Endothelial cell of umbilical vein (primary cell): ENCODE data around the gene DIS3L2. TPM values are rescaled to one million over a fixed set of nuclear protein-coding genes. Genes with fewer than 3 reads are reported as not detected.

Experiments
- BruUV-seq: library from RNA; stranded (reverse); fragments of 400-500 nt; replicated peaks from 2 replicates; lab custom pipeline; 2021; lab: Mats Ljungman, UMichigan
- CTCF ChIA-PET: fragments of 300-600, 350-600 bp; sonication (Branson Sonifier 250); formaldehyde crosslinking; loops from one replicate; lab custom pipeline; 2021; ENCODE audit warnings: antibody characterized with exemption, inconsistent platforms; lab: Charles Lee
- POLR2A ChIA-PET: fragments of 300-600, 350-600 bp; sonication (Branson Sonifier 250); formaldehyde crosslinking; loops from one replicate; lab custom pipeline; 2021; ENCODE audit warnings: antibody characterized with exemption, inconsistent platforms; lab: Charles Lee
- DNase-seq: peaks from one replicate; pipeline ENCODE4 v3.0.0-alpha.2; 2011; ENCODE audit warnings: low read depth, low spot score
- FAIRE-seq: peaks from 2 replicates; lab custom pipeline; 2011; peaks lifted over from hg19 to GRCh38; lab: Jason Lieb, UNC
- H2AFZ ChIP-seq: 2 replicates; pipeline ENCODE4 v1.6.0; 2012; ENCODE audit warnings: low read depth, low read length, control low read depth, inconsistent platforms
- H3K27ac ChIP-seq: 2 replicates; pipeline ENCODE4 v1.5.1; 2011; ENCODE audit warnings: low read depth, mild to moderate bottlenecking, control low read depth, low read length, moderate library complexity; ENCODE audit not compliant: insufficient read depth
- H3K27me3 ChIP-seq, 2 experiments: 2 replicates each; pipeline versions ENCODE4 v1.6.0 to v1.6.1; 2011; ENCODE audit warnings: low read length in 2 of 2, mixed read lengths in 1 of 2; ENCODE audit not compliant: control insufficient read depth in 2 of 2, insufficient read depth in 2 of 2
- H3K36me3 ChIP-seq, 2 experiments: 2 replicates in 1 of 2; 3 replicates in 1 of 2; pipeline ENCODE4 v1.5.1; 2011; ENCODE audit warnings: low read length in 2 of 2, mild to moderate bottlenecking in 1 of 2, moderate library complexity in 1 of 2; ENCODE audit not compliant: control insufficient read depth in 2 of 2, insufficient read depth in 2 of 2; ENCODE audit errors: extremely low read depth in 1 of 2
- H3K4me1 ChIP-seq: 3 replicates; pipeline ENCODE4 v1.5.1; 2011; ENCODE audit warnings: mild to moderate bottlenecking, low read length; ENCODE audit not compliant: control insufficient read depth, insufficient read depth; ENCODE audit errors: extremely low read depth
- H3K4me2 ChIP-seq: 2 replicates; pipeline ENCODE4 v1.6.1; 2011; ENCODE audit warnings: low read length, control low read depth, mixed read lengths; ENCODE audit not compliant: insufficient read depth
- H3K4me3 ChIP-seq, 3 experiments: fragments of 200-600 bp in 1 of 3; sonication (generic), shearing (Covaris generic) in 1 of 3; replicated peaks in 1 of 3; 2 replicates each; pipeline ENCODE4 v1.5.1; 2011 to 2016; ENCODE audit warnings: control low read depth in 3 of 3, low read length in 3 of 3, mild to moderate bottlenecking in 2 of 3, inconsistent platforms in 1 of 3, low read depth in 1 of 3, moderate library complexity in 1 of 3; ENCODE audit not compliant: insufficient read depth in 1 of 3
- H3K79me2 ChIP-seq: 2 replicates; pipeline ENCODE4 v1.6.0; 2012; ENCODE audit warnings: low read length, inconsistent platforms; ENCODE audit not compliant: control insufficient read depth, insufficient read depth
- H3K9ac ChIP-seq: replicated peaks from 2 replicates; pipeline ENCODE3; 2011; ENCODE audit warnings: low read length, control low read depth; ENCODE audit not compliant: insufficient read depth; ENCODE audit errors: extremely low read depth
- H3K9me1 ChIP-seq: replicated peaks from 3 replicates; pipeline ENCODE4 v1.6.0; 2011; ENCODE audit warnings: mild to moderate bottlenecking, low read length; ENCODE audit not compliant: control insufficient read depth, insufficient read depth; ENCODE audit errors: extremely low read depth
- H3K9me3 ChIP-seq: replicated peaks from 2 replicates; pipeline ENCODE4 v1.5.1; 2012; ENCODE audit warnings: low read length, inconsistent platforms; ENCODE audit not compliant: control insufficient read depth, insufficient read depth
- H4K20me1 ChIP-seq: replicated peaks from 2 replicates; pipeline ENCODE3; 2011; ENCODE audit warnings: mild to moderate bottlenecking, low read length; ENCODE audit not compliant: control insufficient read depth, insufficient read depth; ENCODE audit errors: extremely low read depth
- GATA2 ChIP-seq: IDR thresholded peaks from 2 replicates; pipeline ENCODE4 v1.7.0; 2011; ENCODE audit warnings: low read depth, mild to moderate bottlenecking, moderate library complexity, mixed read lengths, low read length; ENCODE audit not compliant: insufficient read length, insufficient read depth
- JUN ChIP-seq: IDR thresholded peaks from 2 replicates; pipeline ENCODE4 v1.6.1; 2011; ENCODE audit warnings: borderline replicate concordance, low read depth; ENCODE audit not compliant: insufficient read length, insufficient read depth
- POLR2AphosphoS5 ChIP-seq: IDR thresholded peaks from 2 replicates; pipeline ENCODE4 v1.6.1; 2012; ENCODE audit warnings: low read depth, mild to moderate bottlenecking, control low read depth, low read length, moderate library complexity; ENCODE audit not compliant: insufficient read depth
- dilution Hi-C: fragments of 300-500 bp; cut with MboI; formaldehyde crosslinking; loops from one replicate; pipeline ENCODE4 v1.15.0; 2019; ENCODE audit warnings: low sequenced_read_pairs; ENCODE audit not compliant: extremely low pct_ligation_motif_present
- intact Hi-C: fragments of 100-400 bp; cut with micrococcal nuclease; formaldehyde crosslinking; loops from one replicate; pipeline ENCODE4 v1.10.0; 2022
- polyA plus RNA-seq, 4 experiments: library from polyadenylated mRNA; depleted of rRNA in 3 of 4; stranded (reverse) in 3 of 4; unstranded in 1 of 4; fragments of >200 nt; gene quantifications; 2 replicates each; pipeline versions ENCODE4 v1.2.1 to v1.2.3, GENCODE V29; 2011 to 2012; ENCODE audit warnings: missing spikeins in 1 of 4
- total RNA-seq: library from RNA; stranded (reverse); gene quantifications from 2 replicates; pipeline ENCODE4 v1.2.3, GENCODE V29; 2021
- TF ChIP-seq, protein P1 (sequence below), 2 donors: IDR thresholded peaks; 1 replicate in 1 of 2; 2 replicates in 1 of 2; pipeline ENCODE4 v1.5.1; 2011; ENCODE audit warnings: low read length in 2 of 2, mild to moderate bottlenecking in 2 of 2, moderate library complexity in 2 of 2, control low read depth in 1 of 2, inconsistent platforms in 1 of 2, low read depth in 1 of 2; ENCODE audit not compliant: insufficient read depth in 1 of 2; ENCODE audit errors: extremely low read depth in 1 of 2
- TF ChIP-seq, protein P2 (sequence below): IDR thresholded peaks from 2 replicates; pipeline ENCODE4 v1.6.1; 2011; ENCODE audit not compliant: insufficient read depth, insufficient read length

DIS3L2 gene
- total and polyA plus RNA-seq, 2 donors (not counting 3 experiments of a cell fraction or from before 2014, with no cell fraction given) = 14.6 to 31.2 TPM

DNA sequence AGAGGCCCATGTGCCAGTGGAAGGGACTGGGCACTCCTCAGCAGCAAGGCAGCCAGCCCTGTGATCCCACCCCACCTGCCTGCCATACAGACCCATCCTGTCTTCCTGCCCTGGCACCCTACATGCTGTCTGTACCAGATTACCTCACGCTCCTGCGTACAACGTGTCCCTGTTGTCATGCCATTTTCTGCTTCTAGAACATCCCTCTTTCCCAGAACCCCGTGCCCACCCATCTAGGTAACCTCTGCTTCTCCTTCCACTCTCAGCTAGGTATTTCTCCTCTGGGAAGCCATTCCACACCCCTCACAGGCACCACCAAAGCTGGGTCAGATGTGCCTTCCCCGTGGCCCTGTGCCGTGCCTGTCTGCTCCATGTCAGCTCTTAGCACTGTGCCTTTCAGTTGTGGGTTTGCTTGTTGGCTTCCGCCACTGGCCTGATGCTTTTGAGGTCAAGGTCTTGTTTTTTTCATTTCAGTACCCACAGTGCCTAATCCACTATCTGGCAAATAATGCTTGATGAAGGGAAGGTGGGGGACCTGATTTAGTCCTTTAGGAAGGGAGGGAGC is 345.3 kb downstream of the DIS3L2 start:
- Histone ChIP-seq H3K9me3 (no peaks in the 10 kb centered on the region), H3K4me3 (no peak overlapping the region), H3K79me2 (no peaks in the 10 kb centered on the region), H3K4me1 (peaks cover under 1% of the 10 kb centered on the region), H3K27ac (no peak overlapping the region), H3K9me1 (no peaks in the 10 kb centered on the region), H3K4me2 (no peak overlapping the region), H3K9ac (no peak overlapping the region), H3K27me3 (no peaks in the 10 kb centered on the region), H2AFZ (no peak overlapping the region), H3K36me3 (no peaks in the 10 kb centered on the region), H4K20me1 (no peaks in the 10 kb centered on the region)
- dilution Hi-C loops = no loop called here
- no TSS peak for BruUV-seq
- FAIRE-seq (no peak), DNase-seq (no peak)
- POLR2A ChIA-PET = no interaction called here
- CTCF ChIA-PET = interaction anchor here (1.1 to 2.8 kb wide), 4 partner anchors 9 to 381 kb away, joined by 4 to 14 read pairs (median 5); partner anchors contain the start of gene NPPC
- TF ChIP-seq, protein P1, sequence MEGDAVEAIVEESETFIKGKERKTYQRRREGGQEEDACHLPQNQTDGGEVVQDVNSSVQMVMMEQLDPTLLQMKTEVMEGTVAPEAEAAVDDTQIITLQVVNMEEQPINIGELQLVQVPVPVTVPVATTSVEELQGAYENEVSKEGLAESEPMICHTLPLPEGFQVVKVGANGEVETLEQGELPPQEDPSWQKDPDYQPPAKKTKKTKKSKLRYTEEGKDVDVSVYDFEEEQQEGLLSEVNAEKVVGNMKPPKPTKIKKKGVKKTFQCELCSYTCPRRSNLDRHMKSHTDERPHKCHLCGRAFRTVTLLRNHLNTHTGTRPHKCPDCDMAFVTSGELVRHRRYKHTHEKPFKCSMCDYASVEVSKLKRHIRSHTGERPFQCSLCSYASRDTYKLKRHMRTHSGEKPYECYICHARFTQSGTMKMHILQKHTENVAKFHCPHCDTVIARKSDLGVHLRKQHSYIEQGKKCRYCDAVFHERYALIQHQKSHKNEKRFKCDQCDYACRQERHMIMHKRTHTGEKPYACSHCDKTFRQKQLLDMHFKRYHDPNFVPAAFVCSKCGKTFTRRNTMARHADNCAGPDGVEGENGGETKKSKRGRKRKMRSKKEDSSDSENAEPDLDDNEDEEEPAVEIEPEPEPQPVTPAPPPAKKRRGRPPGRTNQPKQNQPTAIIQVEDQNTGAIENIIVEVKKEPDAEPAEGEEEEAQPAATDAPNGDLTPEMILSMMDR (IDR thresholded peaks at IDR 0.05; ENCODE audit: extremely low read depth in 1 of 2, insufficient read depth in 1 of 2, low read depth in 1 of 2, low read length in 2 of 2) = no peak
- TF ChIP-seq GATA2 (no peak), POLR2AphosphoS5 (no peak), JUN (no peak)
- TF ChIP-seq, protein P2, sequence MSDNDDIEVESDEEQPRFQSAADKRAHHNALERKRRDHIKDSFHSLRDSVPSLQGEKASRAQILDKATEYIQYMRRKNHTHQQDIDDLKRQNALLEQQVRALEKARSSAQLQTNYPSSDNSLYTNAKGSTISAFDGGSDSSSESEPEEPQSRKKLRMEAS = no peak
- intact Hi-C loops = no loop called here
